Panc1 (cell line): ENCODE measurements around the gene TMEM108.

Experiments
- CTCF ChIP-seq: fragments of 450-650 bp; IDR thresholded peaks from 2 replicates; pipeline ENCODE4 v1.5.1; 2017; ENCODE audit warnings: mild to moderate bottlenecking
- POLR2AphosphoS5 ChIP-seq: IDR thresholded peaks from 2 replicates; pipeline ENCODE4 v1.6.1; 2012; ENCODE audit warnings: mild to moderate bottlenecking, low read depth, low read length, moderate library complexity
- REST ChIP-seq, 2 experiments: IDR thresholded peaks; 2 replicates each; pipeline ENCODE4 v1.6.1; 2011 to 2012; ENCODE audit warnings: low read depth in 2 of 2, control low read depth in 1 of 2, low read length in 1 of 2, mild to moderate bottlenecking in 1 of 2, moderate library complexity in 1 of 2; ENCODE audit not compliant: insufficient read depth in 1 of 2
- SIN3A ChIP-seq: IDR thresholded peaks from 2 replicates; pipeline ENCODE4 v1.6.1; 2012; ENCODE audit warnings: low read depth, mild to moderate bottlenecking, low read length, moderate library complexity, borderline replicate concordance; ENCODE audit not compliant: insufficient read depth
- TCF7L2 ChIP-seq: IDR thresholded peaks from 2 replicates; pipeline ENCODE4 v1.6.1; 2011; ENCODE audit warnings: mild to moderate bottlenecking, low read depth, low read length, inconsistent platforms

DNA sequence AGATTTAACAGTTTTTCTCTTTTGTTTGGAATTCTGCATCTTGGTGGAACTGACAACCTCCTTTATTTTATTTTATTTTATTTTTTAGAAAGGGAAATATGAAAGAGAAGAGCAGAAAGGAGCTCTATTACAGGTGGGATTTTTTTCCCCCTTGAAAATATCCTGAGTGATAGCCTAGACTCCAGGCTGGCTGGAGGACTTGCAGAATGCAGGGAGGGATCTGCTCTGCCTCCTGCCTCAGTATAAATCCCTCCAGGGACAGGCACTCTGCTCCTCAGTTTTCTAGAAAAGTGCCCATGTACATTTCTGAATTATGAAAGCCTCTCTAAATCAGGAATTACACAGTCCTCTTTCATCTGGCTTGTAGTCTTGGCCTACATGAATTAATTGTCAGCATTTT lies 173.7 kb downstream of the TMEM108 start:
- TF ChIP-seq POLR2AphosphoS5 (no peak), CTCF (no peak), SIN3A (no peak), REST (IDR thresholded peaks at IDR 0.05; ENCODE audit: insufficient read depth in 1 of 2, low read depth in 2 of 2, low read length in 1 of 2) (no peak), TCF7L2 (no peak)
